ENCODE results near the gene PGAP1.
A peak's percentile ranks its signal among the peaks of the same experiment; 100 is the strongest.
"Not testable (repeated sequence)": the region's sequence is repeated elsewhere in the genome, so short reads cannot be mapped to it uniquely, and the experiment has no call there.

PGAP1 gene

DNA sequence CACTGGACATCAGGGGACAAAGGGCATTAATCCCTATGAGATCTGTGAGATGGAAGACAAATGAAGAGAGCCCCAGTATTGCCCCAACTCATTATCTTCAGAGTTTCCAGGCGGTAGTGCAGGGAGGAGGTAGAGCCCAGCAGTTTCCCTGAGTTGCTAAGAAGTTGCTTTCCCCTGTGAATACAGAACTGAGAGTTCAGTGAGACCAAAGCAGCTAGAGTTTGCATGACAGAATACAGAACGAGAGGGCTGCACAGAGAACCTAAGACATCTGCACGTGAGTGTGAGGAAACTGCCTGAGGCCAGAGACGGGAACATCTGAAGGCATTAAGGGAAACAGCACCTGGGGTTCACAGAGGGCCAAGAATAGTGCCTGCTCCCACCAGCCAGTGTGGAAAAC, 18.1 kb upstream of the PGAP1 start:
- no peak for DNase-seq

DNA sequence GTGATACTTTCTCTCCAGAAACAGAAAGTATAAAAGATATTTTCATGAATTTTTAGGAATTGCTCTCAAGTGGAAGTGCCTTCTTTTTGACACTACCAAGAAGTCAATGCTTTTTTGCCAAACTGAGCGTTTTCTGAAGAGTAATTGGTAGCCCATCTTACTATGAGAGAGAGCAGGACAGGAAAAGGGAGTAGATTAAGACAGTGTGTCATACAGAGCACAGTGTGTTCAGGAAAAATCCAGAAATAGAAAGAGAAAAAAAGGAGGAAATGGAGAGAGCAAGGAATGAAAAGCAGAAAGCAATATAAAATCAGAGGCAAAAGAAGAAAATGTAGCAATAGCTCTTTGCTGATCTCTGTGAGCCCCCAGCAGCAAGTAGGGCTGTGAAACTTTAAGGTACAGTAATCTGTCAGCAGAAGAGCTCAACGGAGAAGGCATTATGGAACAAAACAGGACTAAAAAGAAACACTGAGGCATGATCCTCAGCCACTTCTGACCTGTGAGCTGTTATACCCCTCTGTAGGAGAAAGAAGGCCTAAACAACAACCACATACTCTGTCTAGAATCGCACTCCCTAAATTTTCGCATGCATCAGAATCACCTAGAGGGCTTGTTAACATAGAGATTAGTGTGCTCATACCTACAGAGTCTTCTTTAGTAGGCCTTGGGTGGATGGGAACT, 15.0 kb upstream of the PGAP1 start:
- DNase-seq, result no peak

DNA sequence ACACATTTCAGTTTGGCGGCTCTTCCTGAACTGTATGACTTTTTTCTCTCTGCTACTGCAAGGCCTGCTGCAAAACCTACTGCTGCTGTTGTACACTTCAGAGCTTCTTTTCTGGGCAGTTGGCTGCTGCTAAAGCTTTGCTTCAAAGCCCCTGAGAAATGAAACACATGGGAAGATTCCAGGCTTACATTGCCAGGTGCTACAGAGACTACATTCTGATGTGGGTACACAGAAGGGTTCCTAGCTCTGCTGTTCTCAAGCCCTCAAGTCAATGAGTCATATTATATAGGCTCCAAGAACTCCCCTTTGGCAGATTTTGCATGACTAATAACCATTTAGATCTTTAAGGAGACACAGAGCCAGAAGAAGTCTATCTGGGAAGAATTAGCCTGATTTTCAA, 12.9 kb upstream of the PGAP1 start:
- no peak for DNase-seq

DNA sequence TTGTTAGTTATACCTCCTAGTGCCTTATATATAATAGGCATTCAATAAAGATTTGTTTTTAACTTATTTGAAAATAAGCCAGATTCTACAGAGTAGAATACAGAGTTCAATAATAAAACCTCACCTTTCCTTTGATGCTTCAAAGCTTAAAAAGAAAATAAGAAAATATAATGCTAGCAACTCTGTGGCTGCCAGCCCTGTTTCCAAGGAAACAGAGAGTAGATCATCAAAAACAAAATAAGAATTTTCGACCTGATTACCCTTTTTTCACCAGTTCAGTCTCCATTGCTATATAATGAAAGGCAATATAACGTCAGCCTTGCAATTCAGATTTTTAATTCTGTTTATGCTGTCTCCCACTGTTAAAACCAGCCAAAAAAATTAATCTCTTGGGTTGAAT, 8.9 kb upstream of the PGAP1 start:
- no peak for DNase-seq

DNA sequence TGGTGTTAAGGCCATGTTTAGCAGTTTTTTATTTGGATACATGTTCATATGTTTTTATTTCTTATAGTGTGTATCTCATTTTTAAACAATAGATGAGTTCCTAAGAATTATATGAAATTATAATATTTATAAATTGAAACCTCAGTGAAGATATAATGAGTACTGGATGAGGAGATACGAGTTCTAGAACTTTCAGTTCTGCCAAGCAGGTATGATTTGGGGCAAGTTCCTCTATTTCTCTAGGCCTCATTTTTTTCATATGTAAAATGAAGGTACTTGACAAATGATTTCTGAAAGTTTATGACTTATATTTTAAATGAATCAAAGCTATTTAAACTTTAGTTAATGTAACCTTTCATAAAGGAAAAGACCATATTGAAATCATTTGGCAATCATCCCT, 8.2 kb upstream of the PGAP1 start:
- DNase-seq, result no peak

DNA sequence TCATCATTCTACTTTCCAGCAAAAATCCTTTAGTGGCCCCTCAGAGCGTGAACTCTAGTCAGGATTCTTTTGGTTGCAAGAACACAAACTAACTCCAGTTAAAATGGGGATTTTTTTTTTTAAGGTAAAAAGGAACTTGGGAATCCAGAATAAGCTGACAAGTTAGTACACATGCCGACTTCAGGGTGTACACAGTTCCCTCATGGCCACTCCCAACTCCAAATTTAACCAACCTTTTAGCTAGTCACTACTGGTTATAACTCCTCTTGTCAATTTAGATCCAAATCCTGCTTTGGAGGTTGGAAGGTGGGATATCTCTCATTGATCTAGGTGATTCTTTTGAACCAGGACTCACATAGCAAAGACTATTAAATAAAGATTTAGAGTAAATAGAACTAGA, 5.0 kb upstream of the PGAP1 start:
- DNase-seq, result no peak

DNA sequence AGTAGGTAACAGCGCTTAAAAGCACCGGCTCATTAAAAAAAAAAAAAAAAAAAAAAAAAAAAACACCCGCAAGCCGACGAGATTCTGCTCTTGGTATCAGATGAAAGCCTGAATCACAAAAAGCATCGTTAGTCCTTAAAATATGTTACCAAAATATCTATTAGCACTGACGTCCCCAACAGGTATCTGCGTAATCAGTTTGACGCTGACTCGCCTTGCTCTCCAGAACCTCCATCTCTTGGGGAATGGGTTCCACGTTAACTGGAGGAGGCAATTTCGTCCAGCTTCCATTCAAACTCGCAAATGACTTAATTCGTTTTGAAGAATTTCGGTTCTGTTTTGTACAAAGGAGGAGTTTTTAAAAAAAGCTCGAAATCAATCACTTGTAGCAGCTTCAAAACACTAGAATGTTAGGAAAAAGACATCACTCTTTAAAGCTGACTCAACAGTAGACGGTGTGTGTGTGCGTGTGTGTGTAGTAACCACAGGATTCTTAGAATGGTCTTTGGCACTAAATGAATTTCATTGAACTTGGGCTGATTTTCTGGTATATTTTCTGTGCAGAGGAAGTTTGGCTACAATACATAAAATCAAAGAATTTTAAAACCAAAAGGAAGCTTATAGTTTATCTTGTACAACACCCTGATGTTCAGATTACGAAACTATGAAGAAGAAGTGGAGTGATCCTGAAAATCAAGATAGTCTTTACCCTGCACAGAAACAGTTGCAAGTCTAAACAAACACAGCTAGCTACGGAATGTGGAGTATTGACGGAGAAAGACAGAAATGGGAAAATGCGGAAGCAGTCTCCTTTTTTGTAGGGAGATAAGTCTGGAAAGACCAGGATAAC, 1.1 kb upstream of the PGAP1 start:
- DNase-seq, result peak in 1 of 2 experiments; percentile 45

DNA sequence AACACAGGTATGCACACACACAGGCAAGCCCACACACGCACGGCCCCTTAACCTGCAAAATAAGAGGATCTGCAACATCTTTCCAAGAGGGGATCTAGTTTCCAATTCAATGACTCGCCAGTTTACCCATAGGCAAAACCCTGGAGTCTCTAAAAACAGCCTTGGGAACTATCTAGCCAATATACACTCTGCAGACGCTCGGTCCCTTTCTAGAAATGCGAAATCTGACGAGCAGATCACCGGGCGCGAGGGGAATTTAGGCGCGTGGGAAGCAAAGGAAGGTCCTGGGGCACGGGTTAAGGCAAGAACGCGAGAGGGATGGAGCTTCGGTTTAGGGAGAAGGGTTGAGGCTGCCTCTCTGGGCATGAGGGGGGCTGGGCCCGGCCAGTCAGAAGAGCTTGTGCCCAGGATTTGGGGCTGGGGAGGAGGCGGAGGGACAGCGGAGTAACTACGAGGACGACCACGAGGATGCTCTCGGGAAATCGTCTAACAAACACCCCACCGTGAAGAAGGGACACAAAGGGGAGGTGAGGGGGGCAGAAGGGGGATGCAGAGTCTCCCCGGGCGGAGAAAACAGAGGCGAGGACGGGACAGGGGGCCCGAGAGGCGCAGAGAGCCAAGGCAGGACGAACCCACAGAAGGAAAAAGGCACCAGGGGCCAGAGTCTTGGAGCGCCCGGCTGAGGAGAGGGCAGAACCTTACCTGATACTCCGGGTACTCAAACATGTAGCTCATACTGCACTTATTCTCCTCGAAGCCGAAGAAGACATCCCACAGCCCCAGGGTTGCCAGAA, 542 bp downstream of the PGAP1 start:
- peak; percentile 70 to 78 for DNase-seq

DNA sequence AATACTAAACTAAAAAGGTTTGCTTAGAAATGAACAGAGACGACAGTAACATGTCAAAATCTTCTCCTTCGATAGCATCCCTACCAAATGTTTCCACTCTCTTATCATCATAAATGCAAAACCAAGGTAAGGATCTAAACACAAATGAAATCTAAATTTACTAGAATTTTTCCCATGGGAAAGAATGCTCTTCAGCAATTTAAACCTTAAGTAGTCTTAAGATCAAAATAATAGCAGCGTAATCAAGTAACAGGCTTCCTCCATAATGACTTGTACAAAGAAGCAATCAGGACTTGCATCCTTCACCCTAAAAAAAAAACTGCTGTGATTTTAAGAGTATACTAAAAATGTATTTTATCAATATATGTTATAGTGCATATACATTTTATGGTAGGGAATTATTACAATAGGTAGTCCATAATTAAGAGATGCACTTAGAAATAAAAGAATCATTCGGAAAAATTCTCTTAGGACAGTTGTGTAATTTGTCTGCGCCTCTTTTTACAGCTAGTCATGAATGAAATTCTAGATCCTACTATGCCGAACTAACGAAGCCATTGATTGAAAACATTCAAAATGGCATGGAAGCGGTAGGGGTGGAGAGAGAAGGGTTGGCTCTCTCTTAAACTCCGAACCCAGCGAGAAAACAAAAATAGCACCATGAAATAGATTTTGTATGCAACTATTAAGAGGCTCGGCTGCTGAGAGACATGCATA, 1.3 kb downstream of the PGAP1 start:
- no peak for DNase-seq

DNA sequence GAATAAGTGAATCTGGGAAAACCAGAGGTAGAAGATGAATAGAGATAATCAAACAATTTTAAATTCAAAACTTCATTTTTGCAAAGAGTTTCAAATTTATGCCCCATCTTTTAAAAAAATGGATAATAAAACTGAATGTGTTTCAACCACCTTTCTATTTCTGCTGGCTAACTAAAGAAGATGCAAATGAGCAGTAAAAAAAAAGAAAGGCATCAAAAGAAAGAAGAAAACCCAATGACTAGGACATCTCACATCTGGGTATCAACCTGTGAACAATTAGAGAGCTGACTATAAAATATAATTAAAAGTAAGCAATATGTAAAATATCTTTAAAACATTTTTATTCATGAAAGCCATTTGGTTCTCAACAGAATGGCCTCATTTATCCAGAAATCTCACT, 2.5 kb downstream of the PGAP1 start:
- DNase-seq, result no peak

DNA sequence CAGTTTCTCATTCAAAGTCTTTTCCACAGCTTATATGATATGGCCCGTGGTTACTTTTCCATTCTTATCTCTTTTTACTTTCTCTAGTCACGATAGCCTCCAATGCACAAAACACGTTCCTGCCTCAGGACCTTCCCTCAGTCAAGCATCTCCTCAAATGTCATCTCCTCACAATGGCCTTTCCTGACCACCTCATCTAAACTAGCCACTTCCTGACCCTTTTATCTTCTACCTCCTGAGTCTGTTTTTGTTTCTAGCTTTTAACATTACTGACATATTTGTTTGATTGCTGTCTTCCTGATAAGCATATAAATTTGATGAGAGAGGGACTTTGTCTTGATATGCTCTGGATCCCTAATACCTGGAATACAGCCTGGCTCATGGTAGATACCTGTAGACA, 7.6 kb downstream of the PGAP1 start:
- DNase-seq, result no peak

DNA sequence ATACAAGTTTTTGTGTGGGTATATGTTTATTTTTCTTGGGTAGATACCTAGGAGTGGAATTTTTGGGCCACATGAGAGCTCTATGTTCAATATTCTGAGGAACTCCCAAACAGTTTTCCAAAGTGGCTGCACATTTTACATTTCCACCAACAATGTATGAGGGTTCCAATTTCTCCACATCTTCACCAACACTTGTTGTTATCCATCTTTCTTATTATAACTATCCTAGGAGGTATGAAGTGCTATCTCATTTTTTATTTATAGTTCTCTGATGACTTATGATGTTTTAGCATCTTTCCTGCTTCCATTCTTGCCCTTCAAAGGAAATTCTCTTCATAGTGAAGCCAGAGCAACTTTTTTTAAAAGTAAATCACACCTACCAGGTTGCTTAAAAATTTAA, 8.7 kb downstream of the PGAP1 start:
- DNase-seq, result no peak

DNA sequence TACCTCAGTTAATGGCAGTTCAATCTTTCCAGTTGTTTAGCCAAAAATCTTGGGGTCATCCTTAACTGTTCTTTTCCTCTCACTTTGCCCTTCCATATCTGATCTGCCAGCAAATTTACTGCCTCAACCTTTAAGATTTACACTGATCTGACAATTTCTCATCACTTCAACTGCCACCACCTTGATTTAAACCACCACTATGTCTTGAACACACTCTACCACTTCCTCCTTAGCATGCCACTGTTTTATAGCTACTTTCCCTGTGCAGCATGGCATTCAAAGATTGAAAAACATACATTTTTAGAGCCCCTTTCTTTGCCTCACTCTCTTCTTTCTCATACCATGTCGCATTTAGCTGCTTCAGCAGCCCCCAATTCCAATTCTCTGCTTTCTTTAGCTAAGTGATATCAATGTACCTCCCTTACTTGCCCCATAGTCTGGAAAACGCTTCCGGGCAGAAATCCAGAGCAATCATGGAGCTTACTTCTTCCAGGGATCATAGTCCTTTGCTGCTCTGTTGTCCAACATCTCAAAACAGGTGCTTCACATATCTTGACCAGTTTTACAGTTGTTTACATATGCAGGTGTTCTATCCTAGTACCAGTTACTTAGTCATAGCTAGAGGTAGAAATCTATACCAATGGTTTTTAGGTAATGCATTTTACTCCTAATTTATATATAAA, 10.9 kb downstream of the PGAP1 start:
- DNase-seq, result no peak

DNA sequence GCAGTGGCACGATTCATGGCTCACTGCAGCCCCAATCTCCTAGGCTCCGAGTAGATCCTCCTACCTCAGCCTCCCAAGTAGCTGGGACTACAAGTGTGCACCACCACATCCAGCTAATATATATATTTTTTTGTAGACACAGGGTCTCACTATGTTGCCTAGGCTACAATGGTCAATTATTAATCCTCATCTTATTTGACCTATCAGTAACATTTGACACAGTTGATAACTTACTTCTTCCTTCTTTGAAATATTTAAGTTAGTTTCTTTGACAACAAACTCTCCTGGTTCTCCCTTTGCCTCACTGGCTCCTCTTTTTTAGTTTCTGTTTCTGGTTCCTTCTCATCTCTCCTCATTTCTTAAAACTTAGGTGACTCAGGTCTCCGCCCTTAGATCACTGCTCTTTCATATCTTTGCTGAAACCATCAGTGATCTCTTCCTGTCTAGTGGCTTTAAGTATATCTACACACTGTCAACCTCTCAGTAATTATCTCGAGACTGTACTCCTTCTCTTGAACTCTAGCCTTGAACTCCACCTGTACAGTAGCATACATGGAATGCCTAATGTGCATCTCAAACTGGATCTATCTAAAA, 11.5 kb downstream of the PGAP1 start:
- no peak for DNase-seq

DNA sequence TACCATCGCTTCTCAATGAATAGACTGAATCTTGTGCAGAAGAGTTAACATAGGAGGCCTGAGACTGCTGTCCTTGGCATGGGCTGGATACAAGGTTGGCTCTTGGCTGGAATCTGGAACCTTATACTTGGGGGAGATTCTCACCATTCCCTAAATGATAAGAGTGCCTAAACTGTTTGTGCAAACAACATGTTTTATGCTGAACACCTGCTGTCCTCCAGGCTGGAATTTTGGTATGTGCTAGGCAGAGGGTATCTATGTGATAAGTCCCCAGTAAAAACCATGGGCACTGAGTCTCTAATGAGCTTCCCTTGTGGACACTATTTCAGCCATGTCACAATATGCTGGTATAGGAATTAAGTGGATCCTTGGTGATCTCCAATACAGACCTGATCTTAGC, 12.8 kb downstream of the PGAP1 start:
- no peak for DNase-seq

DNA sequence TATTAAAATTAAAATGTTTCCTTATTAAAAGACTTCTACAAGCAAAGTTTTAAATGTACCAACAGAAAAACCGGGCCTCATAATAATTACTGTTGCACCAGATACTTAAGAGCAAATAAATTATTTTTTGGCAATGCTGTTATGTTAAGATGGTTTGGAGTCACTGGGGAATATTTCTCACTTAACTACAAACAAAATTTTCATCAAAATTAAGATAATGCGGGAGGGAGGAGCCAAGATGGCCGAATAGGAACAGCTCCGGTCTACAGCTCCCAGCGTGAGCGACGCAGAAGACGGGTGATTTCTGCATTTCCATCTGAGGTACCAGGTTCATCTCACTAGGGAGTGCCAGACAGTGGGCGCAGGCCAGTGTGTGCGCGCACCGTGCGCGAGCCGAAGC, 21.1 kb downstream of the PGAP1 start:
- not testable (repeated sequence) for DNase-seq

DNA sequence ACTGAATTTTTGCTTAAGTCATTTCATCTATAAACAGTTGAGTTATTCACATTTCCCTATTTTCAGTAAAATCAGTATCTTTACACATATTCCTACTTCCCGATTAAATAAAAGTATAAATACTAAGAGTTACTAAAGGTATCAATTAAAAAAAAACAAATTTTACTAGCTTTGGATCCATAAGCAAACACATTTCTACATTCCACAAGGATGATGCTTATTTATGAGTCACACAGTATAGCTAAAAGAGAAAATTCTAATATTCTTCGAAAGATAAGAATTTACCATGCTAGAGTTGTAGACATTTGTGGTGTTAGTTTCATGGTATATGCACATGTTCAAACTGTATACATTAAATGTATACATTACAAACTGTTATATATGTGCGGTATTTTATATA, 23.7 kb downstream of the PGAP1 start:
- DNase-seq, result no peak

DNA sequence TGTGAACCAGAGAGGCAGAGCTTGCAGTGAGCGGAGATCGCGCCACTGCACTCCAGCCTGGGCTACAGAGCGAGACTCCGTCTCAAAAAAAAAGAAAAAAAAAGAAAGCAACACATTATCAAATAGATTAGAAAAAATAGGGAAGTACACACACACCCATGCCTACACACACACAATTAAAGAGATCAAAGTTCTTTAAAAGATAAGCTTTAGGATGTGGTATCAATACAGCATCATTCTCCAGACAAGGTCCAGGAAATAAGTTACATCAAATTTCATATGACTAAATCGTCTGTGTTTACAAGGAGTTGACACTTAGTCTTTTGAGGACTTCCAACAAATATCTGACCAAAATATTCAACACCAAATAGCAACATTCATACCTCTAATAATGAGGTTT, 25.7 kb downstream of the PGAP1 start:
- DNase-seq, result no peak

DNA sequence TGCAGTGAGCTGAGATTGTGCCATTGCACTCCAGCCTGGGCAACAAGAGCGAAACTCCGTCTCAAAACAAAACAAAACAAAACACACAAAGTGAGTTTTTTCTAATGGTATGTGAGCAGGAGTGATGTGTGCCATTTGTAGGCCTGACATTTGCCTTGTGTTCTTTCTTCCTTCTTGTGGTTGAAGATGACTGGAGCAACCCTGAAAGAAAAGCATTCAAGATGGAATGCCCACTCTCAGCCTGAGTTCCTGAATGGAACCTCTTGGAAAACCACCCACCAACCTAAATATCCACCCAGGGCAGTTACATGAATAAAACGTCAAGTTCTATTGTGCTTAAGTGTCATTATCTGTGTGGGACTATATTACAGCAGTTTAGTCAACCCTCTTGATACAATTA, 26.5 kb downstream of the PGAP1 start:
- DNase-seq, result no peak

DNA sequence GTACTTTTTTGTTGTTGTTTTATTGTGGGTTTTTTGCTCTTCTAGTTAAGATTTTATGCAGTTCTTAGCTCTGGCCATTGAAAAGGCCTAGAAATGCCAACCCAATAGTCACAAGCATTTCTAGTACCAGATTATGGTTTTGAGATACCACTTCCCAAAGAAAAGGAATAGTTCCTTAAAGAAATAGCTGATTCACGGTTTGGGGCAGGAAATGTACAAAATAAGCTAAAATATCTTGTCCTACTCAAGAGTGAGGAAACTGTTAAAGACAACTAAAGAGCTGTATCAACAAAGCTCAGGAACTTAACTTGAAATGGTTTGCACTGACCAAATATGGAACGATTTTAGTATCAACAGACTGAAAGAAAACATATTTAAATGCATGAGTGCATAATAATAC, 35.4 kb downstream of the PGAP1 start:
- no peak for DNase-seq

DNA sequence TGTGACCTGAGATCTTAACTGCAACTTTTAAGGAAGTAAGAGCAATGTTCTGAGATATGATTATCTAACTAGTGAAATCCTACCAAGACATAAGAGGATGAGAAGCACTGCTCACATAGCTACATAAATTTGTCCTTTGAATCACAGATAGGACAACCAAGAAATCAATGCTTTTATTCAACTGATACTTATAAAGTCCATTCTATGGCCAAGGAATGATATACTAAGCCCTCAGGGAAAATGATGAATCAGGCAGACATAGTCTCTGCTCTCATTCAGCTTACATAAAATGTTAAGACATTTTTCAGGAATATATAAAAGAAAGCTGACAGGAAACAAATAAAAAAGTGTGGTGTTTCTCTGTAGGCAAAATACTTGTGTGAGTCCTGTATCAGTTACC, 39.1 kb downstream of the PGAP1 start:
- DNase-seq, result no peak

DNA sequence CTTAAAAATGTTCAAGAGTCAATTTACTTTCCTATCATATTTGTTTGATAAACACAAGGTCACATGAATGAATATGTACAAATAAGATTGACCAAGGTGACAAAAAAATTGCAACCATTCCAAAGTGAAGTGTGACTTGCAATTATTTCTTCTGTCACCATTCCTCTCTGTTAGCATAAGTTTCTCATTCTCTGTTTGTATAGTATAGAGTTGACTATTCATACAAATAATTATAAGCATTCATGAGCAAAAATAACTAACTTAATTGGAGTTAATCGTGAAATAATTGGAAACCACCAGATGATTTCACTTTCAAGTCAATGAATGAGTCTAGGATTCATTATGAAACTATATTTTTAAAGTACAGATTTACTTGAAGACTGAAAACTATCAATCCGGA, 42.1 kb downstream of the PGAP1 start:
- DNase-seq, result no peak

Measured in NCI-H526 (cell line).